ENCODE data around the gene NEXN.

The NEXN gene

GRCh38 chr1:77984629-77985028 is 96.2 kb downstream of the NEXN start:
- DNase-seq (ENCODE audit: insufficient read length, low spot score), result no peak
- TF ChIP-seq POLR2A (IDR thresholded peaks at IDR 0.05; ENCODE audit: low read depth, low read length), result no peak
- FAIRE-seq, result peak; percentile 36

GRCh38 chr1:77986810-77987209 is 98.4 kb downstream of the NEXN start:
- TF ChIP-seq POLR2A (IDR thresholded peaks at IDR 0.05; ENCODE audit: low read depth, low read length), result no peak
- FAIRE-seq, result no peak

DNA sequence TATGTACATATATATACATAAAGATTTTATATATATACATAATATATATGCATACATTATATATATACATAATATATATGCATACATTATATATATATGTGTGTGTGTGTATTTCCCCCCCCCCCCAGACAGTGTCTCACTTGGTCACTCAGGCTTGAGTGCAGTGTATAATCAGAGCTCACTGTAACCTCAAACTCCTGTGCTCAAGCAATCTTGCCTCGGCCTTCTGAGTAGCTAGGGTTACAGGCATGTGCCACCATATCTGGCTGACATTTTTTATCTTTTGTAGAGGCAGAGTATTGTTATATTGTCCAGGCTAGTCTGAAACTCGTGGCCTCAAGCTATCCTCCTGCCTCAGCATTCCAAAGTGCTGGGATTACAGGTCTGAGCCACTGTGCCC is 99.5 kb downstream of the NEXN start:
- DNase-seq (ENCODE audit: insufficient read length, low spot score) (no peak), FAIRE-seq (no peak)
- TF ChIP-seq POLR2A (IDR thresholded peaks at IDR 0.05; ENCODE audit: low read depth, low read length), result no peak

More at GRCh38 chr1:77986810-77987209, 98.4 kb downstream of the NEXN start:
- no peak for DNase-seq (ENCODE audit: insufficient read length, low spot score)

GRCh38 chr1:77989744-77990143 is 101.3 kb downstream of the NEXN start:
- FAIRE-seq, result peak; percentile 33
- TF ChIP-seq POLR2A (IDR thresholded peaks at IDR 0.05; ENCODE audit: low read depth, low read length), result no peak

DNA sequence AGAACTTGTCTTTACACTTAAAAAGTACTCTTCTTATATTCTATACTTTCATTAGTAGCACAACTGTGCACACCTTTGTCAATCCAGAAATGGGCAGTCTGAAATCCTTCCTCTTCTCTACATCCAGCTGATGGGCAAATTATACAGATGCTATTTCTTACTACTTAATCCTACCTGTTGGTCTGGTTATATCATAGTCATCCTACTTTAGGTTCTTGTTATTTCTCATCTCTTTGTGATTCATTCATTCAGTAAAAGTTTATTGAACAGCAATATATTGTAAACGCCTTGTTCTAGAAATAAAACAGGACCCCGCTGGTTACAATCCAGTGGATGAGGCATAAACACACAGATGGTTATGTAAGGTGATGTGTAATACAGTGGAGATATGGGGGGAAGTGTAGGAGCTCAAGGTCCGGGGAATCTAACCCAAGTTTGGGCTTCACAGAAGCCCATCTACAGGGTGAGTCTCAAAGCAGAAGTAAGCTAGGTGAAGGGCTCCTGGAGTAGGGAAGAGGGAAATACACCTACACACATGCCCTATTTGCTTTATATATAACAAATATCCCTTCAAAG is 102.3 kb downstream of the NEXN start:
- FAIRE-seq, result no peak
- TF ChIP-seq POLR2A (IDR thresholded peaks at IDR 0.05; ENCODE audit: low read depth, low read length), result no peak
- DNase-seq (ENCODE audit: insufficient read length, low spot score), result no peak

More at GRCh38 chr1:77989744-77990143, 101.3 kb downstream of the NEXN start:
- DNase-seq (ENCODE audit: insufficient read length, low spot score), result no peak

DNA sequence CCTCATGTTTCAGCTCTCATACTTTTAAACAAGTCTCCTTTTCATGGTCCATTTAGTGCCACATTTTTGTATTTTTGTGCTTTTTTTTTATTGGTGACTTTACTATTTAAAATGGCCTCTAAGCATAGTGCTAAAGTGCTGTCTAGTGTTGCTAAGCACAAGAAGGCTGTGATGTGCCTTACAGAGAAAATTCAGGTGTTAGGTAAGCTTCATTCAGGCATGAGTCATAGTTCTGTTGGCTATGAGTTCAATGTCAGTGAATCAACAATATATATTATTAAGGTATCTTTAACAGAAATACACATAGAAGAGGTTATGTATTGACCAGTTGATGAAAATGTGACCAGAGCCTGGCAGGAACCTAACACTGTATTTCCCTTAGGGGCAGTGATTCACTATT is 103.2 kb downstream of the NEXN start:
- DNase-seq (ENCODE audit: insufficient read length, low spot score), result no peak
- no peak for TF ChIP-seq POLR2A (IDR thresholded peaks at IDR 0.05; ENCODE audit: low read depth, low read length)
- no peak for FAIRE-seq
